SK-N-MC (cell line): ENCODE results near the gene RGPD8.
"Not testable (repeated sequence)": the region's sequence is repeated elsewhere in the genome, so short reads cannot be mapped to it uniquely, and the experiment has no call there.

Experiments used
- DNase-seq: peaks from one replicate; pipeline ENCODE4 v3.0.0-alpha.2; 2011; ENCODE audit warnings: low read depth, low spot score
- H3K27ac ChIP-seq: fragments of 200-600 bp; sonication (generic); 2 replicates; pipeline ENCODE4 v1.5.1; 2016; ENCODE audit warnings: mixed run types
- H3K36me3 ChIP-seq: fragments of 200-600 bp; sonication (generic); 2 replicates; pipeline ENCODE4 v1.6.1; 2017; ENCODE audit warnings: antibody characterized with exemption, low read length, mixed read lengths; ENCODE audit not compliant: insufficient read depth
- H3K4me3 ChIP-seq: fragments of 200-600 bp; sonication (generic); 2 replicates; pipeline ENCODE4 v1.5.1; 2016
- H3K9ac ChIP-seq: fragments of 200-600 bp; sonication (generic); 2 replicates; pipeline ENCODE4 v1.8.0; 2017; ENCODE audit warnings: mixed run types, mixed read lengths; ENCODE audit not compliant: insufficient read length
- H3K9me3 ChIP-seq: fragments of 200-600 bp; sonication (generic); 2 replicates; pipeline ENCODE4 v1.6.1; 2017; ENCODE audit warnings: low read depth, mild to moderate bottlenecking, antibody characterized with exemption, low read length, moderate library complexity, mixed read lengths
- EZH2 ChIP-seq: fragments of 200-600 bp; sonication (generic); IDR thresholded peaks from one replicate; pipeline ENCODE4 v1.6.1; 2017; ENCODE audit warnings: antibody characterized with exemption
- FOXP2 ChIP-seq: optimal IDR thresholded peaks from 2 replicates; pipeline ENCODE3; 2011; ENCODE audit warnings: mild to moderate bottlenecking, moderate library complexity; ENCODE audit not compliant: insufficient read depth; ENCODE audit errors: extremely low read length, control extremely low read depth
- POLR2AphosphoS5 ChIP-seq: IDR thresholded peaks from 2 replicates; pipeline ENCODE4 v1.6.1; 2012; ENCODE audit warnings: mild to moderate bottlenecking, low read depth, low read length, borderline replicate concordance

RGPD8 gene

DNA sequence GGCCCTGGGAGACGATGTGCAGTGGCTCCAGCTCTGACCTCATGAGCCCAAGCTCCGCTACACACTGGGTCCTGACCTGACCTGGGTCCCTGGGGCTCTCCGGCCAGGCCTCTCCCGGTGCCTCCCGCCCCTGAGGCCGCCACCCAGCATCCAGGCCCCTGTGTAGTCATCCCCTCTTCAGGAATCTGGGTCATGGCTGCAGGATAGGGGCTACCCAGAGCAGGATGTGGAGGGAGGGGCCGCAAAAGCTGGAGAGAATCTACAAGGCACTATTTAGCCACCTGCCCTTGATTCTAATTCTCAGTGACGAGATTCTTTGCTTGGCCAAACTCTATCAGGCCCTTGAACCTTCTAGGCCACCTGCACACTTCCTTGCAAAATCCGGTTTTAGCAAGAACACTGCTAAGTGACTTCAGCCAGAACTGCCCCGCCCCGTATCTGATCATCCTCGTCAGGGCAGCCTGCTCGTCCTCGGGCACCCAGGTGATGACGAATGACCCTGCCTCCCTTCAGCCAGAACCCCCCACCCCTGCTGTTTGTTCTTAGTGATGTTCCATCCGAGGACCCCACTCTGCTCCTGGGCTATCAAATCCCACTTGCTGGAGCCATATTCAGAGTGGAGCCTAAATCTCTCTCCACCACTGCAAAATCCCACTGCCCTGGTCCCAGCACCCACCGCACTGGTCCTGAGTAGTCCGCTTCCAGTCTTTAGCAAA is 2.4 kb upstream of the RGPD8 start:
- not testable (repeated sequence) for H3K9me3 ChIP-seq, DNase-seq, H3K4me3 ChIP-seq, H3K36me3 ChIP-seq, H3K27ac ChIP-seq, H3K9ac ChIP-seq

GRCh38 chr2:112434890-112435715 is 1.7 kb upstream of the RGPD8 start:
- DNase-seq, H3K9me3 ChIP-seq, H3K9ac ChIP-seq, H3K27ac ChIP-seq, H3K4me3 ChIP-seq, H3K36me3 ChIP-seq: not testable (repeated sequence)

DNA sequence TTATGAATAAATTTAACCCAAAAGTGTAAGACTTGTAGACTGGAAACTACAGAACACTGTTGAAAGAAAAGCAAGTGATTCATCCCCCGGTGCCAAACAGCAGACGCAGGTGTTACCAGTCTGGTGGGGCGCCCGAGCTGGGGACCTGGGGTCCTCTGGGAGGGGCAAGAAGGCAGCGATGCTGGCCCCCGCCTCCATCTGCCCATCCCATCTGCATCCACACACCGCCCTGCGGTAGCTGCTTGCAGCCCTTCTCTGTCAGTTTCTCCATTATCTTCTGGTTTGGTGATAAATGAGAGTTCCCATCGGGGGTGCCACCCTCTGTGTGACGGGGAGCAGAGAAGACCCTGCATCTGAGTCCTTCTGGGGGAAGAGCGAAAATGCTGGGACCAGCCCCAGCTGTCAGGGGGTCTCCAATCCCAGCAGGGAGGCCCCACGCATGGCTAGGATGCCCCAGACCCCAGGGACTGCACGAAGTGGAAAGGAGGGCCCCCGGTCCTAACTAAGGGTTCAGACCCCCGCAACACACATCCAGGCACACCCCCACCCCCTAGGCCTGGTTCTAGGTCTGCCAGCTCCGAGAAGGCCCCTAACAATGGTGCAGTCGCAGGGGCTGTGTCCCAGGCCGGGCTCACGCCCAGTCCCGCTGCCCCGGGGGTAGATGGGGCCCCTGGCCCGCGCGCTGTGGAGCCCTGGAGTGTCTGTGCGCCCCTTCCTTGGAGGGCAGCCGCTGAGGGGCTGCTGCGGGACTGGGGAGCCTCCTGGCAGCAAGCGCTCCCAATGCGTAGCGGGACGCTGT is 686 bp upstream of the RGPD8 start:
- DNase-seq = no peak
- H3K9me3 ChIP-seq = no peaks in the 10 kb centered on the region
- H3K9ac ChIP-seq = no peak overlapping the region
- no peak overlapping the region for H3K4me3 ChIP-seq
- H3K36me3 ChIP-seq = no peaks in the 10 kb centered on the region
- no peak overlapping the region for H3K27ac ChIP-seq
- TF ChIP-seq EZH2 = no peak
- TF ChIP-seq POLR2AphosphoS5 = no peak
- TF ChIP-seq FOXP2 = no peak

DNA sequence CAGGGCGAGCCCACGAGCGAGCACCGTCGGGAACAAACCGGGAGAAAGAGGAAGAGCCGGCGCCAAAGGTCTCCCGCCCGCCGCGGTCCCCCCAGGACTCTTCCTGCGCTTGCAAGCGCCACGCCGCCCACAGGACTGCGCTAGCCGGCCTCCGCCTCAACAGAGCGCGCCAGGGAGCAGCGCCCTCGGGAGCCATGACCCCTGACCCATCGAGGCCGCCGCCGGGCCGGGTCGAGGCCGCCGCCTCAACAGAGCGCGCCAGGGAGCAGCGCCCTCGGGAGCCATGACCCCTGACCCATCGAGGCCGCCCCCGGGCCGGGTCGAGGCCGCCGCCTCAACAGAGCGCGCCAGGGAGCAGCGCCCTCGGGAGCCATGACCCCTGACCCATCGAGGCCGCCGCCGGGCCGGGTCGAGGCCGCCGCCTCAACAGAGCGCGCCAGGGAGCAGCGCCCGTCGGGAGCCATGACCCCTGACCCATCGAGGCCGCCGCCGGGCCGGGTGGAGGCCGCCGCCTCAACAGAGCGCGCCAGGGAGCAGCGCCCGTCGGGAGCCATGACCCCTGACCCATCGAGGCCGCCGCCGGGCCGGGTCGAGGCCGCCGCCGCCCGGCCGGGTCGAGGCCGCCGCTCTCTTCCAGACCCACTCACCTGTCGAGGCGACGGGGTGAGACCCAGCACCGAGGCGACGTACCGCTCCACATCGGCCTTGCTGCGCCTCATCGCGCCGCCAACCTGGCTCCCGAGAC is 538 bp downstream of the RGPD8 start:
- H3K9ac ChIP-seq, DNase-seq, H3K27ac ChIP-seq, H3K36me3 ChIP-seq, H3K9me3 ChIP-seq: not testable (repeated sequence)
- H3K4me3 ChIP-seq = peak overlapping the region; percentile 66

- H3K4me3 ChIP-seq, H3K9me3 ChIP-seq, H3K27ac ChIP-seq: not testable (repeated sequence)
Observed at GRCh38 chr2:112432390-112432734, 1.1 kb downstream of the RGPD8 start.

GRCh38 chr2:112431587-112432295 is 1.7 kb downstream of the RGPD8 start:
- H3K27ac ChIP-seq, H3K4me3 ChIP-seq, DNase-seq, H3K9me3 ChIP-seq, H3K36me3 ChIP-seq, H3K9ac ChIP-seq: not testable (repeated sequence)

More at GRCh38 chr2:112432390-112432734, 1.1 kb downstream of the RGPD8 start:
- not testable (repeated sequence) for H3K9ac ChIP-seq, DNase-seq, H3K36me3 ChIP-seq

DNA sequence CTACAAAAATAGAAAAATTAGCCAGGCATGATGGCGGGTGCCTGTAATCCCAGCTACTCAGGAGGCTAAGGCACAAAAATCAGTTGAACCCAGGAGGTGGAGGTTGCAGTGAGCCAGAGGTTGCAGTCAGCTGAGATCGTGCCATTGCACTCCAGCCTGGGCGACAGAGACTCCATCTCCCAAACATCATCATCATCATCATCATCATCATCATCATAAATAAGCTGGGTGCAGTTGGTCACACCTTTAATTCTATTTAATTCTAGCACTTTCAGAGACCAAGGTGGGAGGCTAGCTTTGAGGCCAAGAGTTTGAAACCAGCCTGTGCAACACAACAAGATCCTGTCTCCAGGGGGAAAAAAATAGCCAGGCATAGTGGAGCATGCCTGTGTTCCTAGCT is 8.9 kb downstream of the RGPD8 start:
- not testable (repeated sequence) for H3K9ac ChIP-seq, H3K27ac ChIP-seq, H3K9me3 ChIP-seq, DNase-seq, H3K4me3 ChIP-seq, H3K36me3 ChIP-seq

- DNase-seq, H3K36me3 ChIP-seq, H3K9ac ChIP-seq, H3K27ac ChIP-seq, H3K4me3 ChIP-seq, H3K9me3 ChIP-seq: not testable (repeated sequence)
Observed at GRCh38 chr2:112416860-112417259, 16.6 kb downstream of the RGPD8 start.

DNA sequence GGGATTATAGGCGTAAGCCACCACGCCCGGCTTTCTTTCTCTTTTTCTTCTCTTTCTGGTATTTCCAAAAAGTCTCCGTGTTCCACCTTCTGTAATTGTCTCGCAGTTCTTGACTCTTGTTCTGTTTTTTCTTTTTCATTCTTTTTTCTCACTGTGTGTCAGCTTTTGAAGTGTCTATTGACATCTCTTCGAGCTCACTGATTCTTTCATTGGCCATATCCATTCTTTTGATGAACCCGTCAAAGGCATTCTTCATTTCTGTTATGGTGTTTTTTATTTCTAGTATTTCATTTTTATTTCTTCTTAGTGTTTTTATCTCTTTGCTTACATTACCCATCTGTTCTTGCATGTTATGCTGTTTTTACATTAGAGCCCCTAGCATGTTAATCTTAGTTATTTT is 73.4 kb downstream of the RGPD8 start:
- not testable (repeated sequence) for H3K9ac ChIP-seq, H3K4me3 ChIP-seq, DNase-seq, H3K36me3 ChIP-seq, H3K9me3 ChIP-seq, H3K27ac ChIP-seq

DNA sequence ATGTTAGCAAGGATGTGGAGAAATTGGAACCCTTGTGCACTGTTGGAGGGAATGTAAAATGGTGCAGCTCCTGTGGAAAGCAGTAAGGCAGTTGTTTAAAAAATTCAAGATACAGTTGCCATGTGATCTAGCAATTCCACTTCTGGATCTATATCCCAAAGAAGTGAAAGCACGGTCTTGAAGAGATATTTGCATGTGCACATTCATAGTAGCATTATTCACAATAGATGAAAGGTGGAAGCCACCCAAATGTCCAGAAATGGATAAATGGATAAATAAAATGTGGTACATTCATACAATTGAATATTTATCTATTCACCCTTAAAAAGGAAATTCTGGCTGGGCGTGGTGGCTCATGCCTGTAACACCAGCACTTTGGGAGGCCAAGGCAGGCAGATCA is 79.1 kb downstream of the RGPD8 start:
- H3K27ac ChIP-seq, H3K4me3 ChIP-seq, DNase-seq, H3K9me3 ChIP-seq, H3K9ac ChIP-seq, H3K36me3 ChIP-seq: not testable (repeated sequence)

GRCh38 chr2:112352809-112353603 is 80.4 kb downstream of the RGPD8 start:
- not testable (repeated sequence) for H3K36me3 ChIP-seq

DNA sequence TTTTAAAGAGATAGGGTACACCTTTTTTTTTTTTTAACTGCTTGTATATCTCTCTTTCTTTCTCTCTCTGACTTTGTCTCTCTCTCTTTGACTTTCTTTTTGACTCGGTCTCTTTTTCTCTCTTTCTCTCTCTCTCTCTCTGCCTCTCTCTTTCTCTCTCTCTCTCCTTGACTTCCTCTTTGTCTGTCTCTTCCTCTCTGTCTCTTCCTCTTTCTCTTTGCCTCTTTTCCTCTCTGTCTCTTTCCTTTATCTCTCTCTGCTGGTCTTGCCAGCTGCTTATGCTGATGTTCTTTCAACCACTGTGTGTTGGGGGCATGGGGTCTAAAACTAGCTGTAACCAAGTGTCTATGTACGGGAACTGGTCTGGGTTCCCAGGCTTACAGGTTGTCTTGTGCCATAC is 81.2 kb downstream of the RGPD8 start:
- H3K4me3 ChIP-seq, H3K9ac ChIP-seq, H3K9me3 ChIP-seq, DNase-seq, H3K27ac ChIP-seq, H3K36me3 ChIP-seq: not testable (repeated sequence)

More at GRCh38 chr2:112352809-112353603, 80.4 kb downstream of the RGPD8 start:
- DNase-seq, H3K27ac ChIP-seq, H3K4me3 ChIP-seq, H3K9ac ChIP-seq, H3K9me3 ChIP-seq: not testable (repeated sequence)
